Activated T-helper 1 cell treated with anti-CD3 and anti-CD28 coated beads, Interleukin-12 subunit alpha, Interleukin-12 subunit beta, Interleukin-2, Interleukin-4 antibody, amounts not matched to agents 30 ng/mL and 10 ng/mL and 1 ng/mL, durations not matched to agents 14 hours and 24 hours and 36 hours (primary cell): ENCODE data around the gene RPSA. TPM values are rescaled to one million over a fixed set of nuclear protein-coding genes. Genes with fewer than 3 reads are reported as not detected.

ENCODE experiments used
- DNase-seq: peaks from one replicate; pipeline ENCODE4 v3.0.0; 2021; ENCODE audit warnings: low spot score
- H3K27ac Mint-ChIP-seq: one replicate; pipeline ENCODE4 v1.8.0; 2021; ENCODE audit warnings: mild to moderate bottlenecking, mixed read lengths
- H3K27me3 Mint-ChIP-seq: one replicate; pipeline ENCODE4 v1.8.0; 2022; ENCODE audit warnings: mild to moderate bottlenecking, moderate library complexity, mixed read lengths; ENCODE audit not compliant: insufficient read depth
- H3K36me3 Mint-ChIP-seq: one replicate; pipeline ENCODE4 v1.8.0; 2021; ENCODE audit warnings: low read depth, mixed read lengths
- H3K4me1 Mint-ChIP-seq: one replicate; pipeline ENCODE4 v1.8.0; 2021; ENCODE audit warnings: low read depth, mixed read lengths
- H3K4me3 Mint-ChIP-seq: one replicate; pipeline ENCODE4 v1.8.0; 2021; ENCODE audit warnings: mild to moderate bottlenecking, moderate library complexity, mixed read lengths
- H3K9me3 Mint-ChIP-seq: one replicate; pipeline ENCODE4 v1.8.0; 2021; ENCODE audit warnings: mixed read lengths
- intact Hi-C: fragments of 100-400 bp; cut with micrococcal nuclease; formaldehyde crosslinking; loops from one replicate; pipeline ENCODE4 v1.15.1; 2024
- total RNA-seq: library from RNA; stranded (reverse); gene quantifications from 2 replicates; pipeline ENCODE4 v1.2.3, GENCODE V29; 2022

RPSA gene
- total RNA-seq, 1 donor from 2014 or later = 1,750 TPM

DNA sequence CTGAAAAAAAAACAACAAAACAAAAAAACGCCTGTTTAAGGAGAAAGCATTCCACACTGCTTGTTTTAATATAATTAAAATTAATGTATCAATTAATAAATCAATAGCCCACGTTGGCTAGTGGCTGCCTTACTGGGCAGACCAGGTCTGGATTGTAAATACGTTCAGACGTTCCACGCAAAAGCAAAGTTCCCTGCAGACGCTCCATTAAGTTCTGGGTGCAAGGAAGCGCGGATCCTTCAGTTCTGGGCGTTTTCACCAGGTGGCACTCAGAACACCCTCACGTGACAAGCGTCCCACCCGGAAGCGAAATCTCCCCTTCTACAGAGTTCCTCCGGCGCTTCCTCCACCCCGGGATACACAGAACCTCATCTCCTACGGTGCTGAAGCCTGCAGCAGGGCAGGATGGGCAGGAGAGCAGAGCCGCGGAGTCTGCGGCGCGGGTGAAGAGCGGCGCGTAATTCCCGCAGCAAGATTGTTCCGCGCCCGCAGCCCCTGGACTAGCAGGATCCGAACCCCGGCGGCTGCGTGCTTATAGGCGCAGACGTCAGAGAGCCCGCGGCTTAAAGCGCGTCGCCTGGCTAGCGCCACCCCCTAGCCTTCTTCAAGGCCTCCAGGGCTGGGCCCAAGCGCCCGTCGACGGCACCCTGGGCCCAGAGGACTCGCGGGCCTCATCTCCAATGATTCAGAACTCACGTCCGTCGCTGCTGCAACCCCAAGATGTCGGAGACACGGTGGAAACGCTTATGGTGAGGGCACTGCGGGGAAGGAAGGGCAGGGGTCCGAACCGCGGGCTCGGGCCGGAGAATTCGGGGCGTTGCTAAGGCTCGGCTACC is 23.3 kb upstream of the RPSA start, which contains the start of gene SLC25A38:
Gene SLC25A38, plus strand, starts transcription at position 326 of the 836 bp plus-strand sequence. Its CDS starts 355 bp downstream, at position 681.
- Mint-ChIP-seq H3K27ac (peak within 1 kb of the TSS; percentile 97), H3K27me3 (no peaks in the 10 kb centered on the region), H3K4me3 (peak within 1 kb of the TSS; percentile 94), H3K36me3 (peaks cover 15% of the 10 kb centered on the region), H3K9me3 (no peaks in the 10 kb centered on the region), H3K4me1 (peaks cover 34% of the 10 kb centered on the region)
- peak; percentile 74 for DNase-seq
- intact Hi-C loops = loop anchor here (1.0 to 10.0 kb wide), 7 partner anchors 22 to 1246 kb away; partner anchors contain the start of genes ACAA1, EXOG, GORASP1 and MYD88

DNA sequence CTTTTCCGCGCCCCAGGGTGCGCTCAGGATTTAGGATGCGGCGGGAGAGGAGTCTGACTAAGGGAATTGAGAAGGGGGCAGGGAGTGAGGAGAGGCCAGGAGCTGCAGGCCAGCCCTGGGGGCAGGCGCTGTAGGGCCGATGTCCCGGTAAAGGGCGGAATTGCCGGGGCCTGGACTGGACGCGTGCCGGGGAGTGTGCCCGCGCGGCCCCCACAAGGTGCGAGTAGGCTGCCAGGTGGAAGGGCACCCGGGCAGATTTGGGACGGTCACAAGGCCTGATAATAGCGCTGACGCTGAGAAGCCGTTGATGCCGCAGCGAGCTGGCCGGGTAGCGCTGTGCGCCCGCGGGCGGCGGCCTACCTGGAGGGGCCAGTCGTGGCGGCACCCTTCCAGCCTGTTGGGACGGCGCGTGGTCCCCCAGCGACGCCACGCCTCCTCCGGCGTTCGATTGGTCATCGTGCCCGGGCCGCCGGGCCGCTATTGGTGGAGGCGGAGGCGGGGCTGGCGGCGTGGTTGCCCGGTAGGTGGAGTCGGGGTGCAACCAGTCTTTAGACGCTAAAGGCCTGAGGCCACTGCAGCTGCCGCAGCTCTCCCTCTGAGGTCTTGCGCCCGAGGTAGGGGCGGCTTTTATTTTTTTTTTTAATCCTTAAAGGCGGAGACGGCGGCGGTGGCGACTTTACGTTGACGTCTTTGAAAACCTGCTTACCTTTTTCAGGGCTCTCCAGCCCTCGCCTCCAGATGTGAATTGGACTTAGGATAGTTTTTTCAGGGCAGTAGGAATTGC is 22.4 kb upstream of the RPSA start:
- Mint-ChIP-seq H3K9me3 (no peaks in the 10 kb centered on the region), H3K4me3 (peak overlapping the region; percentile 94), H3K36me3 (peaks cover 19% of the 10 kb centered on the region), H3K4me1 (peaks cover 41% of the 10 kb centered on the region), H3K27me3 (no peaks in the 10 kb centered on the region), H3K27ac (peak overlapping the region; percentile 97)
- intact Hi-C loops = loop anchor here (1.0 to 10.0 kb wide), 8 partner anchors 22 to 1247 kb away; partner anchors contain the start of genes ACAA1, CCR8, EXOG and GORASP1
- DNase-seq = peak; percentile 96

DNA sequence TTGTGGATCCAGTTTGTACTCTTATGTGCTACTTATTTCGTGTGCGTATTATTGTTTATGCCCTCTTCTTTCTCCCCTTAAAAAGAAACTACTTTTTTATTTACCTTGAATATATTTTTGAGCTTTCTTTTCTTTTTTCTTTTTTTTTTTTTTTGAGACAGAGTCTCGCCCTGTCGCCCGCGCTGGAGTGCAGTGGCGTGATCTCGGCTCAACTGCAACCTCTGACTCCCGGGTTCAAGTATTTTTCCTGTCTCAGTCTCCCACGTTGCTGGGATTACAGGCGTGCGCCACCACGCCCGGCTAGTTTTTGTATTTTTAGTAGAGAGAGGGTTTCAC is 21.9 kb upstream of the RPSA start:
- no peaks in the 10 kb centered on the region for H3K27me3 Mint-ChIP-seq
- H3K27ac Mint-ChIP-seq = peak overlapping the region; percentile 97
- H3K36me3 Mint-ChIP-seq = peaks cover 23% of the 10 kb centered on the region
- intact Hi-C loops = loop anchor here (2.0 to 10.0 kb wide), 4 partner anchors 56 to 1247 kb away; partner anchors contain the start of genes ACAA1, CCR8, EXOG and MYD88
- H3K4me3 Mint-ChIP-seq = peak overlapping the region; percentile 94
- peaks cover 46% of the 10 kb centered on the region for H3K4me1 Mint-ChIP-seq
- H3K9me3 Mint-ChIP-seq = no peaks in the 10 kb centered on the region
- DNase-seq = no peak

DNA sequence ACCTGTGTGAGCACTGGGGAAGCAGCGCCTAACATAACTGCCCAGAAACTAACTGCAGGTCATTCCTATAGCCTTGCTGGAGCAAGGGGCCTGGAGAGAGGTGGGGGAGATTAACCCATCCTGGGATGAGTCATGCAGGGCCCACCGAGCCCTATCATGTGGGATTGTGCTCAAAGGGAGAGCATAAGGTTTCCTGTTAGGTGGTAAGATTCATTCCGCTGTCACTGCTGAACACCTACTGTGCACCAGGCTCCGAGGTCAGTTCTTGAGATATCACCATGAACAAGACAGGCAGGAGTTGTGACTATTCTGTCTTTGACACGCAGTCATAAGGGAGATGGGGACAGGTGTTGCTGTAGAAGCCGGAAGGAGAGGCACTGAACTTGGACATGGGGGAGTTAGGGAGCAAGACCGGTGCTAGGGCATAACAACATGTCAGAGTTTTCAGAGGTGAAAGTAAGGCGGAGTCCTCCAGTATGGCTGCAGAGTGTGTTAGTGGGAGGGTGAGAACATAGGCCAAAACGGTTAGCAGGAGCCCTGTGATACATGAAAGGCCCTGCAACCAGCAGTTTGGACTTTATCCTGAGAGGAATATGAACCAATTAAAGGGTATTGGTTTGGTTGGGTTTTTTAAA is 20.9 kb upstream of the RPSA start:
- Mint-ChIP-seq H3K27ac (no peak overlapping the region), H3K9me3 (no peaks in the 10 kb centered on the region), H3K27me3 (no peaks in the 10 kb centered on the region), H3K4me1 (peaks cover 54% of the 10 kb centered on the region), H3K4me3 (peak overlapping the region; percentile 94), H3K36me3 (peaks cover 24% of the 10 kb centered on the region)
- intact Hi-C loops = loop anchor here (2.0 to 10.0 kb wide), 3 partner anchors 57 to 1221 kb away; partner anchors contain the start of genes CCR8, EXOG and OXSR1
- no peak for DNase-seq

DNA sequence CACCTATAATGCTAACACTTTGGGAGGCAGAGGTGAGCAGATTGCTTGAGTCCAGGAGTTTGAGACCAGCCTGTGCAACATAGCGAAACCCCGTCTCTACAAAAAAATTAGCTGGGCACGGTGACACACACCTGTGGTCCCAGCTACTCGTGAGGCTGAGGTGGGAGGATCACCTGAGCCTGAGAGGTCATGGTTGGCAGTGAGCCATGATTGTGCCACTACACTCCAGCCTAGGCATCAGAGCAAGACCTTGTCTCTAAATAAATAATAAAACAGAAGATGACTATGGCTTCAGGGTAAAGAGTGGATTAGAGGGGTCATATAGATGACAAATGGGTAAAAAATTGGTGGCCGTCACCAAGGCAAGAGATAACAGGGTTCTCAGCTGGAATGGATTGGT is 20.2 kb upstream of the RPSA start:
- no peak for DNase-seq
- H3K4me1 Mint-ChIP-seq = peaks cover 61% of the 10 kb centered on the region

DNA sequence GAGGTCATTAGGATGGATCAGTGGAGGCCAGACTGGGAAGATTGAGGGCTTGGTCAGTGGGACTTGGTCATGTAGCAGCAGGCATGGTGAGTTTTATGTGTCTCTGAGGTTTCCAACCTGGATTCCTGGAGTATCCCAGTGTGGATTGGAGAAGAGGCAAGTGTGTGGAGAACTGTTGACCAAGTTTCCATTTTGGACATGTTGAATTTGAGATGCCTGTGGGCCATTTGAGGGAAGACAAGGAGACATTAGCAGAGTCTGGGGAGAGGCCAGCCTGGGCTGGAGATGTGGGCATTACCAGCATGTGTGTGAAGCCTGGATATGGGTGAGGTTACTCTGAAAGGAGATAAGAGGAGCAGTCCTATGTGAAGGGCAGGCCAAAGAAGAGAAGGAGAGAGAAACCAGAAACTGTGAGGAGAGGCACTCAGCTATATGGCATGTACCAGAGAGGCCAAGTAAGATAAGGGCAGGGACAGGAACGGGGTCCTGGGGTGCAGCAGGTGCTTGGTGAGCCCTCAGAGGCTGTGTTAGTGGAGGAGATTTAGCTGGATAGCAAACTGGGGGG is 19.0 kb upstream of the RPSA start:
- intact Hi-C loops = loop anchor here (10.0 kb wide), 2 partner anchors 893 to 1223 kb away; partner anchors contain the start of genes EXOG and OXSR1
- Mint-ChIP-seq H3K36me3 (peaks cover 40% of the 10 kb centered on the region), H3K27ac (peak overlapping the region; percentile 36), H3K9me3 (no peaks in the 10 kb centered on the region), H3K27me3 (no peaks in the 10 kb centered on the region), H3K4me1 (peaks cover 62% of the 10 kb centered on the region), H3K4me3 (no peak overlapping the region)
- DNase-seq = no peak

More for the DNA sequence above, 20.2 kb upstream of the RPSA start:
- no peak overlapping the region for H3K4me3 Mint-ChIP-seq
- intact Hi-C loops = loop anchor here (10.0 kb wide), 2 partner anchors 892 to 1222 kb away; partner anchors contain the start of genes EXOG and OXSR1
- H3K36me3 Mint-ChIP-seq = peaks cover 31% of the 10 kb centered on the region
- no peaks in the 10 kb centered on the region for H3K9me3 Mint-ChIP-seq
- H3K27ac Mint-ChIP-seq = no peak overlapping the region
- H3K27me3 Mint-ChIP-seq = no peaks in the 10 kb centered on the region

DNA sequence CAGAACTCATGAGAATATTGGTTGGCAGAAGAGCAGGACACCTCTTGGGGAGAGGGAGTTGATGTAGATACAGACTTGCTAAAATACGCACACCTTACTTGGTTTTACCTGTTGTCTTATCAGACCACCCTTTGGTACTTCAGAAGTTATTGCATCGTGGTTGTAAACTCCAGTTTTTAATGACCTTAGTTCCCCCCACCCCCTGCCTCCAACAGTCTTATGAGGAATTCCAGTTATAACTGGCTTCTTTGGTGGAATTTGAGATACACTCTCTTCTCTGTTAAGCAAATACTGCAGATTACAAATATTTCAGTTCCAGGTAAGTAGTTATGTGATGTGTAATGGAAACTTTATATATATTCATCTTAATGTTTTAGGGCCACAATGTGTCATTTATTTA is 18.4 kb upstream of the RPSA start:
- DNase-seq = no peak
- Mint-ChIP-seq H3K27ac (peak overlapping the region; percentile 4), H3K36me3 (peaks cover 43% of the 10 kb centered on the region), H3K4me3 (no peak overlapping the region), H3K9me3 (no peaks in the 10 kb centered on the region), H3K4me1 (peaks cover 62% of the 10 kb centered on the region), H3K27me3 (no peaks in the 10 kb centered on the region)
- intact Hi-C loops = loop anchor here (10.0 kb wide), 2 partner anchors 893 to 1223 kb away; partner anchors contain the start of genes EXOG and OXSR1

DNA sequence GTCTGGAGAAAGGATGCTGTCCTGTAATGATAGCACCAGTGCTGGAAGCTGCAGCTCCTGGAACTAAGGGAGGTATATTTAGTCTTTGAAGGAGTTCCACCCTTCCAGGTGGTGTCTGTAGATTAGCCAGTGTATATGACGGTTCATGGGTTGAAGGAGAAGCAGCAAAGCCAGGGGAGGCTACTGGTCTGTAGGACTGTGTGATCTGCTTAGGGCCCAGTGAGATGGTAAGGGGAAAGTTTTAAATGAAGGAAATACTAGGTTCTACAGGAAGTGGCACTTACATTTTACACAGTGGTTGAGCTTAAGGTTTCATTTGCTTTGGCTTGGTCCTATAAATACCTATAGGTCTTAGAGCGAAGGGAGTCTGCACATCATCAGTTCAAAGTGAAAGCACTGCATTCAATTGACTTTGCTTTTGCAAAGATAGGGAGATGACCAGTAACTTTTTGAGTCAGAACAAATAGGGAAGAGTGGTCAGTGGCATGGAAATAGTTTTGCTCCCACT is 17.7 kb upstream of the RPSA start:
- no peaks in the 10 kb centered on the region for H3K9me3 Mint-ChIP-seq
- peak overlapping the region; percentile 53 for H3K4me3 Mint-ChIP-seq
- H3K27me3 Mint-ChIP-seq = no peaks in the 10 kb centered on the region
- intact Hi-C loops = loop anchor here (1.0 to 10.0 kb wide), 3 partner anchors 18 to 1224 kb away; partner anchors contain the start of genes EXOG, OXSR1 and RPSA
- peaks cover 64% of the 10 kb centered on the region for H3K4me1 Mint-ChIP-seq
- peak overlapping the region; percentile 69 for H3K27ac Mint-ChIP-seq
- H3K36me3 Mint-ChIP-seq = peaks cover 49% of the 10 kb centered on the region
- DNase-seq = no peak

DNA sequence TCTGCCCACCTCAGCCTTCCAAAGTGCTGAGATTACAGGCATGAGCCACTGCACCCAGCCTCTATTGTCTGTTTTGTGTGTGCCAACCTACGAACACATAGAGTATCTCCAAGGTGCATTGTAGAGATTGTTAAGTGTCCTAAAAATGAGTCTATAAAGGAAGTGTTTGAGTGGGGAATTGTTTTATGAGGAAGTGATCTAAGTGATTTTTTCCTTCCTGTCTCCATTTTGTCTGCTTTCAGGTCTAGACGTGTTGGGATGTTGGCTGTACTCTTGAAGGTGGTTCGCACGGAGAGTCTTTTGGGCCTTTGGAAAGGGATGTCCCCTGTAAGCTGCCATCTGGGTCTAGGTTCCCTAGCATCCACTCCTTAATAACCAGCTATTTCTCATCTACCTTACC is 16.3 kb upstream of the RPSA start:
- no peaks in the 10 kb centered on the region for H3K27me3 Mint-ChIP-seq
- no peak overlapping the region for H3K4me3 Mint-ChIP-seq
- intact Hi-C loops = no loop called here
- peaks cover 61% of the 10 kb centered on the region for H3K36me3 Mint-ChIP-seq
- H3K4me1 Mint-ChIP-seq = peaks cover 65% of the 10 kb centered on the region
- H3K9me3 Mint-ChIP-seq = no peaks in the 10 kb centered on the region
- DNase-seq = no peak
- H3K27ac Mint-ChIP-seq = peak overlapping the region; percentile 49

DNA sequence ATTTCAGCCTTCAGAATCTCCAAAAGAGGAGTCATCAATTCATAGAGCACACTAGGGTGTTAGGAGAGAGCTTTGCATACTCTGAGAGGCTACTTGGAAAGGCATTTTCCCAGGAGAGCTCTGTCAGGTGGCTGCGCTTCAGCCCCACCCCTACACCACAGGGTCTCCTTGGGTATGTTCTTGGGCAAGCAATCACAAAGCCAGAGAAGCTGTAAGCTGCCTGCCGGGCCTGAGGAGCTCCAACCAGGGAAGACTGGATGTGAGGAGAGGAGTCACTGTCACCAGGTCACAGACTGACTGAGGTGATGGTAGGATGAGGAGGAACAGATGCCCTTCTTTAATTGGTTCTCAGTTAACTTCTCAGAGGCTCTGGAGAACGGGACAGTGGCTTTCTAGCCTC is 9.8 kb upstream of the RPSA start:
- peaks cover 70% of the 10 kb centered on the region for H3K36me3 Mint-ChIP-seq
- H3K9me3 Mint-ChIP-seq = no peaks in the 10 kb centered on the region
- DNase-seq = no peak
- no peak overlapping the region for H3K27ac Mint-ChIP-seq
- intact Hi-C loops = no loop called here
- peaks cover 8% of the 10 kb centered on the region for H3K4me1 Mint-ChIP-seq
- H3K27me3 Mint-ChIP-seq = no peaks in the 10 kb centered on the region
- no peak overlapping the region for H3K4me3 Mint-ChIP-seq

DNA sequence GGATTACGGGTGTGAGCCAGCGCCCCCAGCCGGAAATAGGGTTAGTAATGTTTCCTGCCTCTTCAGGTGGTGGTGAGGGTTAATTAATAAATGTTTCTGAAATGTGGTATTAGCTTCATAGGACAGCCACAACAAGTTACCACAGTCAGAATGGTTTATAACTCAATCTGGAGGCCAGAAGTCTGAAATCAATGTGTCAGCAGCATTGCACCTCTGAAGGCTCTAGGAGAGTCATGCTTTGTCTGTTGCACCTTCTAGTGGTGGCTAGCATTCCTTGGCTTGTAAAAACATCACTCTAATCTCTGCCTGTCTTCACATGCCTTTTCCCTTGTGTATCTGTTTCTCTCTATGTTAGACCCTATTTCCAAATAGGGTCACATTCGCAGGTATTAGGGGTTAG is 7.8 kb upstream of the RPSA start:
- Mint-ChIP-seq H3K4me3 (no peak overlapping the region), H3K27me3 (no peaks in the 10 kb centered on the region), H3K9me3 (no peaks in the 10 kb centered on the region), H3K36me3 (peaks cover 56% of the 10 kb centered on the region), H3K4me1 (peaks cover 11% of the 10 kb centered on the region), H3K27ac (no peak overlapping the region)
- intact Hi-C loops = no loop called here
- DNase-seq = no peak

DNA sequence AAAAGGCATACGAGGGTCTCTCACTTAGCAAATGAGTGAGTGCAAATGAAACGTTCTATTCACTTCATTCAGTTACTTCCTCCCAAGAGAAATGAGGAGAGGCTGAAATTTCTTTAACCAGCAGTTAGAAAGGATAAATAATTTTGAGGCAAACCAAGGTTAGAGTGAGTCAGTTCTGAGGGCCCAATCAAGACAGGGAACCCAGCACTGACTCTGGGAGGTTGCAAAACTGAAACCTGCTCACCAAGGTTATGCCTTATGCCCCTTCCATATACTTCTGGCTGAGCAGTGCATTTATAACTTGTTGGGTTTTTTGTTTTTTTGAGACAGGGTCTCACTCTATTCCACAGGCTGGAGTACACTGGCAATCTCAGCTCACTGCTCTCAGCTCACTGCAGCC is 4.5 kb upstream of the RPSA start:
- Mint-ChIP-seq H3K4me1 (peaks cover 18% of the 10 kb centered on the region), H3K4me3 (no peak overlapping the region), H3K36me3 (peaks cover 33% of the 10 kb centered on the region), H3K27me3 (no peaks in the 10 kb centered on the region), H3K9me3 (no peaks in the 10 kb centered on the region), H3K27ac (no peak overlapping the region)
- DNase-seq = no peak
- intact Hi-C loops = loop anchor here (10.0 kb wide), 1 partner anchor 747 kb away; no protein-coding TSS in a partner anchor
